ENCODE measurements around the gene RGS6.

RGS6 gene

DNA sequence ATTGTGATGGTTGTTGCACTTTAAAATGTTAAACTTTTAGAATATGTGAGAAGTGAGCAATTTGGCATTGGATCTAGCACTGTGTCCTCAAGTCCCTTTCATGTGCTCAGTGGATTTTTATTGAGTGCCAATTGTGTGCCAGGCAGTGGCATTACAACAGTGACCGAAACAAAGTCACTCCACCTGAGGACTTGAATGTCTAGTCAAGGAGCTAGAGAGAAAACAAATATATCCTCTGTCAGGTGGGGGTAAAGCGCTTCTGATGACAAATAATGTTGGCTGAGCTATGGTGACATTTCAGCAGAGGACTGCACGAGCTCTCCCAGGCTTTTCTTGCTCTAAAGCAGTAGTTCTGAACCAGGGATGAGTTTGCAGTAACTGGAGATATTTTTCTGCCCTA is 240.4 kb downstream of the RGS6 start:
- H3K9me3 ChIP-seq (ENCODE audit: insufficient read depth, low read depth, low read length) = no peaks in the 10 kb centered on the region
- H3K4me1 ChIP-seq (ENCODE audit: insufficient read depth, low read length) = no peaks in the 10 kb centered on the region
- H3K36me3 ChIP-seq (ENCODE audit: insufficient read depth, low read depth, low read length) = no peaks in the 10 kb centered on the region
- no peak overlapping the region for H3K27ac ChIP-seq (ENCODE audit: low read length)
- H3K27me3 ChIP-seq (ENCODE audit: insufficient read depth, low read length) = no peaks in the 10 kb centered on the region
- H3K9ac ChIP-seq (ENCODE audit: low read depth, low read length) = no peak overlapping the region
- H3K4me3 ChIP-seq (ENCODE audit: low read length) = no peak overlapping the region

DNA sequence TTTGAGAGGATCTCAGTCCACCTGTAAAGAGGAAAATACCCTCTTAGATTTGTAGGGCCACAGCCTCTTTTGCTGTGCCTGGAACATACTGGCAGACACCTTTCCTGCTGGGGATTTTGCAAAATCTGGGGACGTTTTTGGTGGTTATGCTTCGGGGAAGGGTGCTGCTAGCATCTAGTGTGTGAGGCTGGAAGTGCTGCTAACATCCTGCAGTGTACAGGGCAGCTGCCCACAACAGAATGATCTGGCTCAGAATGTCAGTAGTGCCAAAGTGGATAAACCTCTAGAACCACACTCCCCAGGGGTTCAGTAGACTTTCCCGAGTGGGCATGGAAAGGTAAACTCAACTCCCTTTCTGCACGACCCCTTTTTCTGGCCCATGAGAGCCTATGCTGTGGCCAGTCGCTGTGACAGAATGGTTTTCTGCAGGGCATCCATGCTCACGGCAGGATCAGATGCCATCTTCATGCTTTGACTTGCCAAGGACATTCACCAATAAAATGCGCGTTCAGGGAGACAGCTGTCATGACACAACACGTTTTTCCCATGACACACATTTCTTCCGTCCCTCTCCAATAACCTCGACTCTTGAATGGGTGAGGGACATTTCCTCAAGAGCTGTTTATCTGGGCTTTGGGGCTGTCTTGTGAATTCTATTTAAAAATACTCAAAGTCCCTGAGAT is 240.9 kb downstream of the RGS6 start:
- H3K36me3 ChIP-seq (ENCODE audit: insufficient read depth, low read depth, low read length) = no peaks in the 10 kb centered on the region
- H3K4me1 ChIP-seq (ENCODE audit: insufficient read depth, low read length) = no peaks in the 10 kb centered on the region
- H3K9ac ChIP-seq (ENCODE audit: low read depth, low read length) = no peak overlapping the region
- H3K4me3 ChIP-seq (ENCODE audit: low read length) = no peak overlapping the region
- H3K27me3 ChIP-seq (ENCODE audit: insufficient read depth, low read length) = no peaks in the 10 kb centered on the region
- H3K9me3 ChIP-seq (ENCODE audit: insufficient read depth, low read depth, low read length) = no peaks in the 10 kb centered on the region
- H3K27ac ChIP-seq (ENCODE audit: low read length) = no peak overlapping the region

DNA sequence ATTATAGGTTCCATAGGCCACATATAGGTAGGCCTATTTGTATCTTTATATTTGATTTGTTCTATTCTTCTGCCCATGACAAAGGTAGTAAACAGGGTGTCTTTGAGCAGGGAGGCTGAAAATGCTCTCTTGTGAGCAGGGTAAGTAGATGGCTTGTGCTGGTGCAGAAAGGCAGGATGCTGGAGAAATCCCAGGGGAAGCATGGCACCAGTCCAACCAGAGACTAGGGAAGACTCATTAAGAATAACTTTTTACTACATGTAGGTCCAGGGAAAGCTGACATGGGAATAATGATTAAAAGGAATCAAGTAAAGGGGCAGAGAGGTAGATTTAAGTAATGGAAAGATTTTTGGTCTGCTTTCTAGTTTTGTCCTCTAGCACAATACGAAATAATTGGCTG is 245.0 kb downstream of the RGS6 start:
- Histone ChIP-seq H3K27me3 (ENCODE audit: insufficient read depth, low read length) (no peaks in the 10 kb centered on the region), H3K36me3 (ENCODE audit: insufficient read depth, low read depth, low read length) (no peaks in the 10 kb centered on the region), H3K9ac (ENCODE audit: low read depth, low read length) (no peak overlapping the region), H3K4me3 (ENCODE audit: low read length) (no peak overlapping the region), H3K27ac (ENCODE audit: low read length) (no peak overlapping the region), H3K9me3 (ENCODE audit: insufficient read depth, low read depth, low read length) (no peaks in the 10 kb centered on the region; the same call in 1 of the 2 replicates), H3K4me1 (ENCODE audit: insufficient read depth, low read length) (peaks cover 14% of the 10 kb centered on the region)

DNA sequence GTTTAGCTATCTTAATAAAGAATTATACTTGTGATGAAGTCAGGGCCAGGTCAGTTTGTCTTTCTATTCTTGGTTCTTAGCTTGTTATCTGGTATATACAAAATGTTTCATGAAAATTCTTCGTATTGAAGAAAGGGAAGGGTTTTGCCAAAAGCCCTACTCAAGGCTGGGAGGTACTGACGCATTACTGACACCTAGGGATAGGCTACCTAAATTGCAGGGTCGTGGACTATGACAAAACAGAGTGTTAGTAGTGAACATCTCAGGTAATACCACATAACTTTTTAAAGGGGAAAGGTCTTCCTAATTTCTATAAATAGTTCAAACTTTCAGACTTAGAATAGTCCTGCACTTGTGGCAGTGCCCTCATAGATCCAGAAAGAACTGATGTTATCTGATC is 246.3 kb downstream of the RGS6 start:
- 0 out of 2 replicates have a peak overlapping the region, but pooled peaks have one; percentile 28 for H3K4me3 ChIP-seq (ENCODE audit: low read length)
- H3K4me1 ChIP-seq (ENCODE audit: insufficient read depth, low read length) = peaks cover 14% of the 10 kb centered on the region
- H3K36me3 ChIP-seq (ENCODE audit: insufficient read depth, low read depth, low read length) = no peaks in the 10 kb centered on the region
- no peaks in the 10 kb centered on the region for H3K27me3 ChIP-seq (ENCODE audit: insufficient read depth, low read length)
- no peaks in the 10 kb centered on the region; the same call in 1 of the 2 replicates for H3K9me3 ChIP-seq (ENCODE audit: insufficient read depth, low read depth, low read length)
- no peak overlapping the region for H3K27ac ChIP-seq (ENCODE audit: low read length)
- H3K9ac ChIP-seq (ENCODE audit: low read depth, low read length) = no peak overlapping the region

DNA sequence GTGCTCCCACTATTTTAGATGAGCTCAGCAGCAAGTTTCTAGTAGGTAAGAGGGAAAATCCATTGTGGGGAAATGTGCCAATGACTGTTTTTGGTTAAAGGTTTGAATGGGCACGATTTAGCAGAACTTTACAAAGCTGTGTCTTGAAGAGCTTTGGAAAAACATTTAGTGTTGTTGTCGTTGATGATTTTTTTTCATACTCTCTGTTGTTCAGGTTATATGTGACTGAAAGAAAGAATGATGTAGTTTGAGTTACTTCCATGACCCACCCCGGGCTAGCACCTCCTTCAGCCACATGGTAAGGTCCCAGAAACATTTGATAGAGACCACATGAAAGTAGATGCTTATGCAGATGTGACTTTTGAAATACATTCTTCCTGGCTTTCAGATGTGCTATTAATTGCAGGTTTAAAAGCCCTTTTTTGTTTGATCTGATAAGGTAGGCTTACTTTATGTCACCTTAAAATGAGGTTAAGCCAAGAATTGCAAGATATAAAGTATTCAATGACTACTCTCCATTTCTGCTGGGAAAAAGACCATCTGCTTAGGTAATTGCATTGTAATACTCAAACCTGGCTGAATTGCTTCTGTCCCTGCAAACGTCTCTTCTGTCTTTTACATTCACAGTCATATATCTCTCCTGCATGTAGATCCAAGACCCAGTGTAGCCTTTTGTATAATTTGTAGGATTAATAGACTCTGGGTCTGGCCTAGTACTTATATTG is 250.6 kb downstream of the RGS6 start:
- 0 out of 2 replicates have a peak overlapping the region, but pooled peaks have one; percentile 8 for H3K9ac ChIP-seq (ENCODE audit: low read depth, low read length)
- H3K4me3 ChIP-seq (ENCODE audit: low read length) = no peak overlapping the region
- no peaks in the 10 kb centered on the region; the same call in 1 of the 2 replicates for H3K9me3 ChIP-seq (ENCODE audit: insufficient read depth, low read depth, low read length)
- no peak overlapping the region for H3K27ac ChIP-seq (ENCODE audit: low read length)
- H3K4me1 ChIP-seq (ENCODE audit: insufficient read depth, low read length) = peaks cover 14% of the 10 kb centered on the region
- H3K27me3 ChIP-seq (ENCODE audit: insufficient read depth, low read length) = no peaks in the 10 kb centered on the region
- no peaks in the 10 kb centered on the region for H3K36me3 ChIP-seq (ENCODE audit: insufficient read depth, low read depth, low read length)

DNA sequence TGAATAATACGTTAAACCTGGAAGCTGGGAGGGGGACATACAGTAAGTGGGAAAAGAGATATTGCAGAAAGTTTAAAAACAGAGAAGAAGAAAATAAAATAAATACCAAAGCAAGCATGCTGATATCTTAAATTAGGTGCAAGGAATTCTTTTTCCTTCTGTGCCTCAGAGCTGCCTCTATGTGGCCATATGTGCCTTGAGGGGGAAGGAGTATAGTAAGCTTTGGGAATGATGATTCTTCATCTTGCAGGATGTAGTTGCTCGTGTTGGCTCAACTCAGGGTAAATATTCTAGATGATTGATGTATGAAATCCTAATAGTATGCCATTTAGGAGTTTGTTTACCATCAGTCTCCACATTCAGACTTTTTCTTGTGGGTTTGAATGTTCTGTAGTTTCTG is 251.4 kb downstream of the RGS6 start:
- H3K9me3 ChIP-seq (ENCODE audit: insufficient read depth, low read depth, low read length) = no peaks in the 10 kb centered on the region; the same call in 1 of the 2 replicates
- H3K27ac ChIP-seq (ENCODE audit: low read length) = no peak overlapping the region
- peaks cover 14% of the 10 kb centered on the region for H3K4me1 ChIP-seq (ENCODE audit: insufficient read depth, low read length)
- H3K4me3 ChIP-seq (ENCODE audit: low read length) = no peak overlapping the region
- H3K36me3 ChIP-seq (ENCODE audit: insufficient read depth, low read depth, low read length) = no peaks in the 10 kb centered on the region
- H3K9ac ChIP-seq (ENCODE audit: low read depth, low read length) = no peak overlapping the region
- H3K27me3 ChIP-seq (ENCODE audit: insufficient read depth, low read length) = no peaks in the 10 kb centered on the region

DNA sequence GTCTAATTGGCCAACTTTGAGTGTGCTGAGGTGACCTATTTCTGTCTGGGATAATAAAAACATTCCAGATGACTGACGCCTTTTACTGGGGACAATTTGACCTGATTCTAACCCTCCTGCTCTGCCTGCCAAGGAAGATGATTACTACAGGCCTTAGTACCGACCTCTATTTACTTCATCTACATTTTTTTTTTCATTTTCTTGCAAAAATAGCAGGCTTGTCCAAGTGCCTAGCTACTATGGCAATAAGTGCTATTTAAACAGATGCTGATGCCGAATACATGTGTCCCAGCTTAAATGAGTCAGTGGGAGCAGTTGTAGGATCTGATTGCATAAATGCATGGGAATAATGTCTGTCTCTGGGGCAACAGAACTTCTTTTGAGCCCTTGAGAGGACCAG is 254.3 kb downstream of the RGS6 start:
- Histone ChIP-seq H3K4me3 (ENCODE audit: low read length) (no peak overlapping the region), H3K27me3 (ENCODE audit: insufficient read depth, low read length) (no peaks in the 10 kb centered on the region), H3K9me3 (ENCODE audit: insufficient read depth, low read depth, low read length) (no peaks in the 10 kb centered on the region), H3K9ac (ENCODE audit: low read depth, low read length) (no peak overlapping the region), H3K4me1 (ENCODE audit: insufficient read depth, low read length) (no peaks in the 10 kb centered on the region; the same call in 1 of the 2 replicates), H3K27ac (ENCODE audit: low read length) (no peak overlapping the region), H3K36me3 (ENCODE audit: insufficient read depth, low read depth, low read length) (no peaks in the 10 kb centered on the region)

DNA sequence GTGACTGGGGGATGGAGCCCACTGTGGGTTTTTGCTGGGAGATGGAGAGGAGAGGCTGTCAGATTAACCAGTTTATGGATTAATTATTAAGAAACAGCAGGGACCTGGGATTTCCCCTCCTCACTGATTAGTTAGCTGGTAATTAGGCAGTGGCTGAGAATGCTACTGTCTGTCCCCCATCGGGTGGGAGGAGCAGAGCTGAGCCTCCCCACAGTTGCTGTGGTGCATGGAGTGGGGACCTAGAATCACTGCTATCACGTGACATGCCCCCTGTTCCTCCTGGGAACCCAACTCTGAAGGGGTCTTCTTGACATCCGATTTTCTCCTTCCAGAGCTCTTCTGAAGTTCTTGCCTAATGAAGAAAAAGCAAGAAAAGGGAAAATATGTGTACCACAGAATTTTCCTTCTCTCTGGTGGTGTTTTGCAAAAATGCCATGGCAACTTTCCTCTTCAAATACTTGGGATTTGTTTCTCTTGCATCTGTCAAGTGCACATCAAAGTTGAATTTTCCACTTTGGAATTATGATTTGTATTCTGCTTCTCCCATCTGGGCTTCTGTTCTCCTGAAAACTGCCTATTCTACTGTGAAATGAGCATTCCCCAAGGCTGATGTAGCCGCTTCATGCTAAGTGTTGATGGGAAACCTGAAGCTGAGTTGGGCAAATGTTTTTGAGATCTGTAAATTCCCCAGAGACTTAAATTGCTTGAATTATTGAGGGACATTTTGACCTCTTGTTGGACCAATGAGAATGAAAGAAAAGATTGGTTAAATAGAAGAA is 264.2 kb downstream of the RGS6 start:
- Histone ChIP-seq H3K27ac (ENCODE audit: low read length) (no peak overlapping the region), H3K4me3 (ENCODE audit: low read length) (no peak overlapping the region), H3K4me1 (ENCODE audit: insufficient read depth, low read length) (no peaks in the 10 kb centered on the region), H3K27me3 (ENCODE audit: insufficient read depth, low read length) (no peaks in the 10 kb centered on the region), H3K9ac (ENCODE audit: low read depth, low read length) (no peak overlapping the region), H3K9me3 (ENCODE audit: insufficient read depth, low read depth, low read length) (no peaks in the 10 kb centered on the region), H3K36me3 (ENCODE audit: insufficient read depth, low read depth, low read length) (no peaks in the 10 kb centered on the region)

DNA sequence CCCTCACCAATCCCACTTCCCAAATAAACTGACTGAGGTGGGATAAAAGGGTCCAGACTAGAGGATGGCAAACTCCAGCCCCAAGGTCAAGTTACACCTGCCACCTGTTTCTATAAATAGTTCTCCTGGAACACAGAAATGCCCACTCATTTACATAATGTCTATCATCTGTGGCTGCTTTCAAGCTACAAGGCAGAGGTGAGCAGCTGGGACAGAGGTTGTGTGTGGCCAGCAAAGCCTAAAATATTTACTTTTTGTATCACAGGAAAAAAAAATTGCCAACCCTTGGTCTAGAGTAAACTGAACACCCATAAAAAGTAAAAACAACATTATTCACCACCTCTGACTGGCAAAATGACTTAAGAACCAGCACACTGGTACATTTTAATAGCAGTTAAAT is 269.4 kb downstream of the RGS6 start:
- Histone ChIP-seq H3K4me1 (ENCODE audit: insufficient read depth, low read length) (no peaks in the 10 kb centered on the region), H3K4me3 (ENCODE audit: low read length) (no peak overlapping the region), H3K27me3 (ENCODE audit: insufficient read depth, low read length) (no peaks in the 10 kb centered on the region), H3K9ac (ENCODE audit: low read depth, low read length) (no peak overlapping the region), H3K36me3 (ENCODE audit: insufficient read depth, low read depth, low read length) (no peaks in the 10 kb centered on the region), H3K9me3 (ENCODE audit: insufficient read depth, low read depth, low read length) (no peaks in the 10 kb centered on the region), H3K27ac (ENCODE audit: low read length) (no peak overlapping the region)

DNA sequence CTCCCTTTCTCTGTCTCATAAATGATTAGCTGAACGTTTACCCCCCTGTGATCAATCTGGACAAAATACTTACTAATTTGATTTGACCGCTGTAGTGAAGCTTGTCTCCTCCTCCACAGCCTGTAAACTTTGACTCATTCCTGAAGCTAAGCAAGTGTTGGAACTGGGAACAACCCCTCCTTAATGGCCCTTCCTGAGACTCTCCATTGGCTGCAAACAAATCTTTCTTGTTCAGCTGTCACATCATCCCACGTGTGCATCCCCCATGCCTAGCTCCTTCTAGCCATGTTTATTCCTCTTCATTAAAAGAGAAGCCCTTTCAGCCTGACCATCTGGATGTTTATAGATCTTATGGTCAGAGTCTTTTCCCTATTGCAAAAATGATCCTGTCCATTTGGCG is 281.2 kb downstream of the RGS6 start:
- Histone ChIP-seq H3K4me1 (ENCODE audit: insufficient read depth, low read length) (0 out of 2 replicates have a peak, but pooled peaks cover 2% of the 10 kb centered on the region), H3K27ac (ENCODE audit: low read length) (no peak overlapping the region), H3K9ac (ENCODE audit: low read depth, low read length) (no peak overlapping the region), H3K4me3 (ENCODE audit: low read length) (no peak overlapping the region), H3K27me3 (ENCODE audit: insufficient read depth, low read length) (no peaks in the 10 kb centered on the region), H3K36me3 (ENCODE audit: insufficient read depth, low read depth, low read length) (no peaks in the 10 kb centered on the region), H3K9me3 (ENCODE audit: insufficient read depth, low read depth, low read length) (no peaks in the 10 kb centered on the region)

DNA sequence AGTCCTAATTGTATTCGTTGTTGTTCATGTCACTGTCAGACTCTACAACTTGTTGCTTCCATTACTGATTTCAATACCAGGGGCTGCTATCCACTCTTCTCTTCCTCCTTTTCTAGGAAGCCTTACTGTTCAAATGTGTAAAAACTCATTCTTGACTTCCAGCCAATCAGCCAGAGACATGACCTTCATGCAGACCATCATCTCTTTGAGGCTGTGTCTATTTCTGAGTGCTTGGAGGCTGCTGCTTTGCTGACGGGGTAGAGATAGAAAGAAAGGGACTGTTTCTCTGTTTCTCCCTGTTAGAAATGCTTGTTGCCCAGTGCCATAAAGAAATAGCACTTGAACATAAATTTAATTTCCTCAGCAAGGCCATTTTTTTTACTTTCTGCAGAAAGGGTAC is 282.9 kb downstream of the RGS6 start:
- no peak overlapping the region for H3K4me3 ChIP-seq (ENCODE audit: low read length)
- 0 out of 2 replicates have a peak, but pooled peaks cover 2% of the 10 kb centered on the region for H3K4me1 ChIP-seq (ENCODE audit: insufficient read depth, low read length)
- H3K36me3 ChIP-seq (ENCODE audit: insufficient read depth, low read depth, low read length) = no peaks in the 10 kb centered on the region
- H3K27me3 ChIP-seq (ENCODE audit: insufficient read depth, low read length) = no peaks in the 10 kb centered on the region
- no peak overlapping the region for H3K27ac ChIP-seq (ENCODE audit: low read length)
- H3K9me3 ChIP-seq (ENCODE audit: insufficient read depth, low read depth, low read length) = no peaks in the 10 kb centered on the region; the same call in 1 of the 2 replicates
- H3K9ac ChIP-seq (ENCODE audit: low read depth, low read length) = no peak overlapping the region

Data from iPS-20b (cell line).